Fibroblast of lung (primary cell): Measurements from ENCODE around the gene FSTL4. TPM values are rescaled to one million over a fixed set of nuclear protein-coding genes. Genes with fewer than 3 reads are reported as not detected.

Experiments
- DNase-seq, 2 donors: peaks; one replicate each; pipeline versions ENCODE4 v3.0.0 to v3.0.0-alpha.2; 2010; ENCODE audit warnings: low read depth in 2 of 2
- H2AFZ ChIP-seq: 2 replicates; pipeline ENCODE4 v1.5.1; 2012; ENCODE audit warnings: low read length, control low read depth, inconsistent platforms
- H3K27ac ChIP-seq: 2 replicates; pipeline ENCODE4 v1.5.1; 2011; ENCODE audit warnings: low read length, control low read depth; ENCODE audit not compliant: insufficient read depth
- H3K27me3 ChIP-seq: 2 replicates; pipeline ENCODE4 v1.5.1; 2011; ENCODE audit warnings: mild to moderate bottlenecking, low read length; ENCODE audit not compliant: control insufficient read depth, insufficient read depth
- H3K36me3 ChIP-seq: 2 replicates; pipeline ENCODE4 v1.5.1; 2011; ENCODE audit warnings: low read length; ENCODE audit not compliant: control insufficient read depth, insufficient read depth
- H3K4me1 ChIP-seq: 2 replicates; pipeline ENCODE4 v1.5.1; 2011; ENCODE audit warnings: low read length; ENCODE audit not compliant: control insufficient read depth, insufficient read depth; ENCODE audit errors: extremely low read depth
- H3K4me2 ChIP-seq: 2 replicates; pipeline ENCODE4 v1.5.1; 2011; ENCODE audit warnings: low read length, control low read depth; ENCODE audit not compliant: insufficient read depth; ENCODE audit errors: extremely low read depth
- H3K4me3 ChIP-seq, 4 experiments: fragments of 200-600 bp in 1 of 4; sonication (generic) in 1 of 4; replicated peaks in 1 of 4; 2 replicates each; pipeline ENCODE4 v1.5.1; 2011 to 2016; ENCODE audit warnings: low read length in 4 of 4, low read depth in 3 of 4, mild to moderate bottlenecking in 3 of 4, control low read depth in 2 of 4, inconsistent platforms in 1 of 4, mixed read lengths in 1 of 4; ENCODE audit not compliant: insufficient read depth in 1 of 4; ENCODE audit errors: control extremely low read depth in 1 of 4
- H3K79me2 ChIP-seq: 2 replicates; pipeline ENCODE4 v1.5.1; 2012; ENCODE audit warnings: mild to moderate bottlenecking, low read length, inconsistent platforms; ENCODE audit not compliant: control insufficient read depth, insufficient read depth
- H3K9ac ChIP-seq: 2 replicates; pipeline ENCODE4 v1.5.1; 2011; ENCODE audit warnings: mild to moderate bottlenecking, low read length, control low read depth; ENCODE audit not compliant: insufficient read depth
- H3K9me3 ChIP-seq: 2 replicates; pipeline ENCODE4 v1.5.1; 2012; ENCODE audit warnings: low read depth, low read length; ENCODE audit not compliant: control insufficient read depth, insufficient read depth
- H4K20me1 ChIP-seq: 2 replicates; pipeline ENCODE4 v1.5.1; 2011; ENCODE audit warnings: low read length; ENCODE audit not compliant: control insufficient read depth, insufficient read depth; ENCODE audit errors: extremely low read depth
- CTCF ChIP-seq, 2 donors: IDR thresholded peaks in 1 of 2; conservative IDR thresholded peaks in 1 of 2; 1 replicate in 1 of 2; 2 replicates in 1 of 2; pipeline ENCODE4 v1.5.1; 2011 to 2012; ENCODE audit warnings: low read length in 2 of 2, control low read depth in 1 of 2, inconsistent platforms in 1 of 2, low read depth in 1 of 2, mild to moderate bottlenecking in 1 of 2
- EZH2 ChIP-seq: IDR thresholded peaks from 2 replicates; pipeline ENCODE4 v1.5.1; 2012; ENCODE audit warnings: low read length, control low read depth, mild to moderate bottlenecking; ENCODE audit errors: missing control alignments
- polyA plus RNA-seq, 2 donors: library from polyadenylated mRNA; depleted of rRNA in 1 of 2; stranded (reverse) in 1 of 2; unstranded in 1 of 2; fragments of >200 nt; gene quantifications; 2 replicates each; pipeline ENCODE4 v1.2.1, GENCODE V29; 2011 to 2012; ENCODE audit warnings: missing spikeins in 1 of 2
- total RNA-seq: library from RNA; depleted of rRNA; stranded (reverse); fragments of >200 nt; gene quantifications from 2 replicates; pipeline ENCODE4 v1.2.1, GENCODE V29; 2014

Gene FSTL4
- total and polyA plus RNA-seq, 2 donors (not counting 1 experiment from before 2014, with no cell fraction given): 0.17 to 0.33 TPM

- no peaks in the 10 kb centered on the region for H3K36me3 ChIP-seq
- no peaks in the 10 kb centered on the region for H3K9me3 ChIP-seq
- TF ChIP-seq EZH2: no peak
- no peak for TF ChIP-seq CTCF (conservative IDR thresholded peaks at IDR 0.05 in 1 of 2, IDR thresholded peaks at IDR 0.05 in 1 of 2; ENCODE audit: low read depth in 1 of 2, low read length in 2 of 2)
- H3K79me2 ChIP-seq: no peaks in the 10 kb centered on the region
- no peak overlapping the region for H3K4me2 ChIP-seq
- H2AFZ ChIP-seq: no peak overlapping the region
- DNase-seq: no peak
- no peak overlapping the region for H3K4me3 ChIP-seq
- no peaks in the 10 kb centered on the region for H3K27me3 ChIP-seq
- no peak overlapping the region for H3K27ac ChIP-seq
- no peak overlapping the region for H3K9ac ChIP-seq
- no peaks in the 10 kb centered on the region for H3K4me1 ChIP-seq
- H4K20me1 ChIP-seq: no peaks in the 10 kb centered on the region
Observed at GRCh38 chr5:133267601-133268000, 344.7 kb downstream of the FSTL4 start.

- TF ChIP-seq CTCF (conservative IDR thresholded peaks at IDR 0.05 in 1 of 2, IDR thresholded peaks at IDR 0.05 in 1 of 2; ENCODE audit: low read depth in 1 of 2, low read length in 2 of 2) (no peak), EZH2 (no peak)
- Histone ChIP-seq H3K4me3 (no peak overlapping the region), H3K27ac (no peak overlapping the region), H3K4me2 (no peak overlapping the region), H4K20me1 (no peaks in the 10 kb centered on the region), H3K9me3 (no peaks in the 10 kb centered on the region), H3K36me3 (no peaks in the 10 kb centered on the region), H2AFZ (no peak overlapping the region), H3K79me2 (no peaks in the 10 kb centered on the region), H3K9ac (no peak overlapping the region), H3K4me1 (no peaks in the 10 kb centered on the region), H3K27me3 (peaks cover 4% of the 10 kb centered on the region)
- no peak for DNase-seq
Observed at GRCh38 chr5:133266966-133267365, 345.4 kb downstream of the FSTL4 start.

- no peak overlapping the region for H2AFZ ChIP-seq
- no peaks in the 10 kb centered on the region for H3K9me3 ChIP-seq
- no peak overlapping the region for H3K9ac ChIP-seq
- no peaks in the 10 kb centered on the region for H4K20me1 ChIP-seq
- no peak for DNase-seq
- H3K4me1 ChIP-seq: no peaks in the 10 kb centered on the region
- no peak overlapping the region for H3K27ac ChIP-seq
- H3K36me3 ChIP-seq: no peaks in the 10 kb centered on the region
- H3K27me3 ChIP-seq: peaks cover 4% of the 10 kb centered on the region
- no peak overlapping the region for H3K4me2 ChIP-seq
- TF ChIP-seq EZH2 (no peak), CTCF (conservative IDR thresholded peaks at IDR 0.05 in 1 of 2, IDR thresholded peaks at IDR 0.05 in 1 of 2; ENCODE audit: low read depth in 1 of 2, low read length in 2 of 2) (no peak)
- no peak overlapping the region for H3K4me3 ChIP-seq
- H3K79me2 ChIP-seq: no peaks in the 10 kb centered on the region
Observed at GRCh38 chr5:133266527-133266878, 345.8 kb downstream of the FSTL4 start.
